OCI-LY1 (cell line): Measurements from ENCODE around the gene RALY.

Experiments
- H2AFZ ChIP-seq: fragments of 200-600 bp; sonication (generic), shearing (Covaris generic); 2 replicates; pipeline ENCODE4 v1.6.0; 2014; ENCODE audit warnings: antibody characterized with exemption, mild to moderate bottlenecking, low read length
- H3F3A ChIP-seq: fragments of 200-600 bp; sonication (generic), shearing (Covaris generic); 2 replicates; pipeline ENCODE4 v1.6.0; 2014; ENCODE audit warnings: mild to moderate bottlenecking, antibody characterized with exemption, low read length, moderate library complexity; ENCODE audit not compliant: insufficient read depth
- H3K27ac ChIP-seq: fragments of 200-600 bp; sonication (generic); 2 replicates; pipeline ENCODE4 v1.5.1; 2014; ENCODE audit warnings: low read length, mixed run types, mild to moderate bottlenecking, low read depth; ENCODE audit not compliant: poor library complexity, severe bottlenecking
- H3K27me3 ChIP-seq: fragments of 200-600 bp; sonication (generic); 2 replicates; pipeline ENCODE4 v1.6.0; 2014; ENCODE audit warnings: antibody characterized with exemption, mild to moderate bottlenecking, low read length, moderate library complexity; ENCODE audit not compliant: insufficient read depth
- H3K36me3 ChIP-seq: fragments of 200-600 bp; sonication (generic); 2 replicates; pipeline ENCODE4 v1.6.1; 2014; ENCODE audit warnings: mild to moderate bottlenecking, antibody characterized with exemption, low read length, moderate library complexity, mixed read lengths; ENCODE audit not compliant: insufficient read depth
- H3K4me1 ChIP-seq: fragments of 200-600 bp; sonication (generic); 2 replicates; pipeline ENCODE4 v1.5.1; 2014; ENCODE audit warnings: mild to moderate bottlenecking, low read length, moderate library complexity; ENCODE audit not compliant: insufficient read depth, severe bottlenecking
- H3K4me2 ChIP-seq: fragments of 200-600 bp; sonication (generic), shearing (Covaris generic); 2 replicates; pipeline ENCODE4 v1.6.1; 2014; ENCODE audit warnings: low read length
- H3K4me3 ChIP-seq: fragments of 200-600 bp; sonication (generic); 2 replicates; pipeline ENCODE4 v1.5.1; 2014; ENCODE audit warnings: low read length, low read depth, mild to moderate bottlenecking, mixed read lengths; ENCODE audit not compliant: poor library complexity, severe bottlenecking
- H3K79me2 ChIP-seq: fragments of 200-600 bp; shearing (Covaris generic); 2 replicates; pipeline ENCODE4 v1.6.1; 2016; ENCODE audit warnings: mixed run types, low read length, mixed read lengths; ENCODE audit not compliant: insufficient read depth
- H3K9ac ChIP-seq: fragments of 200-600 bp; sonication (generic), shearing (Covaris generic); 2 replicates; pipeline ENCODE4 v1.6.1; 2014; ENCODE audit warnings: mild to moderate bottlenecking, low read length, mixed read lengths
- H3K9me2 ChIP-seq: fragments of 200-600 bp; sonication (generic), shearing (Covaris generic); 2 replicates; pipeline ENCODE4 v1.6.1; 2014; ENCODE audit warnings: low read depth, mild to moderate bottlenecking, low read length, mixed read lengths
- H3K9me3 ChIP-seq: fragments of 200-600 bp; shearing (Covaris generic); 2 replicates; pipeline ENCODE4 v1.6.1; 2014; ENCODE audit warnings: low read length, mixed read lengths
- H4K20me1 ChIP-seq: fragments of 200-600 bp; sonication (generic), shearing (Covaris generic); 2 replicates; pipeline ENCODE4 v1.6.0; 2016; ENCODE audit warnings: mild to moderate bottlenecking, low read length; ENCODE audit not compliant: insufficient read depth
- CTCF ChIP-seq: fragments of 200-600 bp; sonication (generic), shearing (Covaris generic); IDR thresholded peaks from 2 replicates; pipeline ENCODE4 v1.5.1; 2017; ENCODE audit warnings: mild to moderate bottlenecking, antibody characterized with exemption, low read length, moderate library complexity, mixed read lengths
- EZH2 ChIP-seq: fragments of 200-600 bp; sonication (generic), shearing (Covaris generic); IDR thresholded peaks from 2 replicates; pipeline ENCODE4 v1.8.0; 2017; ENCODE audit warnings: borderline replicate concordance, mixed run types, mild to moderate bottlenecking, antibody characterized with exemption, low read length, moderate library complexity, mixed read lengths

Gene RALY

DNA sequence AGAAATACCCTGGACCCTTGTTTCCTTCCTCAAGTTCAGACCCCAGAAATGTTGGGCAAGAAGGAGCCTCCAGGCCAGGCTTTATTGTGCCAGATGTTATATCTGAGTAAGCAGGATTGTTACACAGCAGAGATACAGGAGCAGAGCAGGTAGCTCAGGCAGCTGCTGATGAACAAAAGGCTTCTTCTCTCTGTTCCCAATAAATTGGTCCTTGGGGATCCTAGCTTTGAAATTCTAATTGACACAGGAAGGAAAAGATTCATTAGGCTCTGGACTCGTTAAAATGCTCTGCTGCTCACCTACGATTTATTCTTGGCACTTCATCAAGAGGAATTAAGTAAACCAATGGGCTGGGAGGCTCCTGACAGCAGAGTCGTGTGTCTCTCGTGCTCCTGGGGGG, 54.2 kb downstream of the RALY start:
- H3K9me3 ChIP-seq = no peaks in the 10 kb centered on the region
- H3F3A ChIP-seq = no peaks in the 10 kb centered on the region
- H3K4me1 ChIP-seq = peaks cover 18% of the 10 kb centered on the region
- H3K9me2 ChIP-seq = no peaks in the 10 kb centered on the region
- no peaks in the 10 kb centered on the region for H4K20me1 ChIP-seq
- H3K36me3 ChIP-seq = peaks cover 9% of the 10 kb centered on the region; the same call in 1 of the 2 replicates
- no peaks in the 10 kb centered on the region for H3K27me3 ChIP-seq
- H3K4me2 ChIP-seq = no peak overlapping the region
- no peak overlapping the region for H3K9ac ChIP-seq
- TF ChIP-seq CTCF = no peak
- no peak for TF ChIP-seq EZH2
- H3K79me2 ChIP-seq = peaks cover 41% of the 10 kb centered on the region
- H2AFZ ChIP-seq = no peak overlapping the region
- H3K4me3 ChIP-seq = no peak overlapping the region
- H3K27ac ChIP-seq = no peak overlapping the region

DNA sequence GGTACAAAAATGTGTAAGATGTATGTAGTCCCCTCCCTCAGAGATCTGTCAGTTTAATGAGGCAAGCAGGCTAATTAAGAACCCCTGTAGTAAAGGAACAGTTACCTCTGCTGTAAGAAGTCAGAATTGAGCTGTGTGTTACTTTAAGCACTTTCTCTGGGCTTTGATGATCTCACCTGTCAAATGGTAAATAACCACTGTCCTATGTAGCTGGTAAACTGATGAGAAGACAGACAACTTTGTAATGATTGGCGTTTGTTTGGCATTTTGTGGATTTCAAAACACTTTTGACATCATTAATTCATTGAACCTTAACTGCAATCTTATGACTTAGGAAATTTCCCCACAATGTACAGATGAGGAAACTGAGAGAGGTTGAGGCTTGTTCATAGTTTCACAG, 55.7 kb downstream of the RALY start:
- TF ChIP-seq EZH2 = no peak
- Histone ChIP-seq H3K27me3 (no peaks in the 10 kb centered on the region), H3F3A (no peaks in the 10 kb centered on the region), H3K4me3 (no peak overlapping the region), H3K9ac (no peak overlapping the region), H3K79me2 (peaks cover 45% of the 10 kb centered on the region), H3K36me3 (peaks cover 7% of the 10 kb centered on the region; the same call in 1 of the 2 replicates), H2AFZ (no peak overlapping the region), H4K20me1 (no peaks in the 10 kb centered on the region), H3K4me1 (peaks cover 18% of the 10 kb centered on the region), H3K27ac (no peak overlapping the region), H3K9me3 (no peaks in the 10 kb centered on the region), H3K9me2 (no peaks in the 10 kb centered on the region), H3K4me2 (no peak overlapping the region)

GRCh38 chr20:34049897-34050695, 56.4 kb downstream of the RALY start:
- Histone ChIP-seq H3K36me3 (0 out of 2 replicates have a peak, but pooled peaks cover 3% of the 10 kb centered on the region), H2AFZ (no peak overlapping the region), H3K4me1 (peaks cover 18% of the 10 kb centered on the region), H3K4me2 (no peak overlapping the region), H3K27me3 (no peaks in the 10 kb centered on the region), H3K27ac (no peak overlapping the region), H4K20me1 (no peaks in the 10 kb centered on the region), H3K9me3 (no peaks in the 10 kb centered on the region), H3K9me2 (no peaks in the 10 kb centered on the region), H3K79me2 (peaks cover 45% of the 10 kb centered on the region), H3K9ac (no peak overlapping the region), H3K4me3 (no peak overlapping the region), H3F3A (no peaks in the 10 kb centered on the region)
- TF ChIP-seq EZH2 (no peak), CTCF (no peak)

- Histone ChIP-seq H3K27ac (no peak overlapping the region), H3K9me3 (no peaks in the 10 kb centered on the region), H3K27me3 (no peaks in the 10 kb centered on the region), H3K36me3 (no peaks in the 10 kb centered on the region), H3K4me2 (no peak overlapping the region), H2AFZ (no peak overlapping the region), H4K20me1 (no peaks in the 10 kb centered on the region), H3K79me2 (peaks cover 42% of the 10 kb centered on the region), H3F3A (no peaks in the 10 kb centered on the region), H3K4me3 (no peak overlapping the region), H3K4me1 (peaks cover 18% of the 10 kb centered on the region), H3K9me2 (no peaks in the 10 kb centered on the region), H3K9ac (no peak overlapping the region)
- TF ChIP-seq CTCF = no peak
- no peak for TF ChIP-seq EZH2
Observed at GRCh38 chr20:34052414-34052813, 58.7 kb downstream of the RALY start.
